HepG2 (cell line): ENCODE results near the gene BMI1.

ENCODE experiments used
- SRF ChIP-seq: IDR thresholded peaks from 2 replicates; pipeline ENCODE4 v1.6.1; 2011; ENCODE audit warnings: mild to moderate bottlenecking, low read depth, low read length, moderate library complexity
- ZNF260 ChIP-seq: sonication (generic); formaldehyde crosslinking; IDR thresholded peaks from 2 replicates; pipeline ENCODE4 v1.4.0; 2020; ENCODE audit warnings: missing genetic modification reagents, low read depth, mild to moderate bottlenecking, borderline replicate concordance
- TF ChIP-seq, protein P1 (sequence below): sonication (generic); formaldehyde crosslinking; IDR thresholded peaks from 2 replicates; pipeline ENCODE4 v1.4.0; 2020; ENCODE audit warnings: mild to moderate bottlenecking, missing genetic modification reagents, borderline replicate concordance
- TF ChIP-seq, protein P2 (sequence below): sonication (generic); formaldehyde crosslinking; IDR thresholded peaks from 2 replicates; pipeline ENCODE4 v1.5.0; 2020; ENCODE audit warnings: mild to moderate bottlenecking, missing genetic modification reagents, moderate library complexity

GRCh38 chr10:22368402-22368801, 47.5 kb downstream of the BMI1 start:
- TF ChIP-seq ZNF260 = no peak
- TF ChIP-seq, protein P1, sequence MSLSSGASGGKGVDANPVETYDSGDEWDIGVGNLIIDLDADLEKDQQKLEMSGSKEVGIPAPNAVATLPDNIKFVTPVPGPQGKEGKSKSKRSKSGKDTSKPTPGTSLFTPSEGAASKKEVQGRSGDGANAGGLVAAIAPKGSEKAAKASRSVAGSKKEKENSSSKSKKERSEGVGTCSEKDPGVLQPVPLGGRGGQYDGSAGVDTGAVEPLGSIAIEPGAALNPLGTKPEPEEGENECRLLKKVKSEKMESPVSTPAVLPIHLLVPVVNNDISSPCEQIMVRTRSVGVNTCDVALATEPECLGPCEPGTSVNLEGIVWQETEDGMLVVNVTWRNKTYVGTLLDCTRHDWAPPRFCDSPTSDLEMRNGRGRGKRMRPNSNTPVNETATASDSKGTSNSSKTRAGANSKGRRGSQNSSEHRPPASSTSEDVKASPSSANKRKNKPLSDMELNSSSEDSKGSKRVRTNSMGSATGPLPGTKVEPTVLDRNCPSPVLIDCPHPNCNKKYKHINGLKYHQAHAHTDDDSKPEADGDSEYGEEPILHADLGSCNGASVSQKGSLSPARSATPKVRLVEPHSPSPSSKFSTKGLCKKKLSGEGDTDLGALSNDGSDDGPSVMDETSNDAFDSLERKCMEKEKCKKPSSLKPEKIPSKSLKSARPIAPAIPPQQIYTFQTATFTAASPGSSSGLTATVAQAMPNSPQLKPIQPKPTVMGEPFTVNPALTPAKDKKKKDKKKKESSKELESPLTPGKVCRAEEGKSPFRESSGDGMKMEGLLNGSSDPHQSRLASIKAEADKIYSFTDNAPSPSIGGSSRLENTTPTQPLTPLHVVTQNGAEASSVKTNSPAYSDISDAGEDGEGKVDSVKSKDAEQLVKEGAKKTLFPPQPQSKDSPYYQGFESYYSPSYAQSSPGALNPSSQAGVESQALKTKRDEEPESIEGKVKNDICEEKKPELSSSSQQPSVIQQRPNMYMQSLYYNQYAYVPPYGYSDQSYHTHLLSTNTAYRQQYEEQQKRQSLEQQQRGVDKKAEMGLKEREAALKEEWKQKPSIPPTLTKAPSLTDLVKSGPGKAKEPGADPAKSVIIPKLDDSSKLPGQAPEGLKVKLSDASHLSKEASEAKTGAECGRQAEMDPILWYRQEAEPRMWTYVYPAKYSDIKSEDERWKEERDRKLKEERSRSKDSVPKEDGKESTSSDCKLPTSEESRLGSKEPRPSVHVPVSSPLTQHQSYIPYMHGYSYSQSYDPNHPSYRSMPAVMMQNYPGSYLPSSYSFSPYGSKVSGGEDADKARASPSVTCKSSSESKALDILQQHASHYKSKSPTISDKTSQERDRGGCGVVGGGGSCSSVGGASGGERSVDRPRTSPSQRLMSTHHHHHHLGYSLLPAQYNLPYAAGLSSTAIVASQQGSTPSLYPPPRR (CRISPR knock-in tag) = no peak
- TF ChIP-seq, protein P2, sequence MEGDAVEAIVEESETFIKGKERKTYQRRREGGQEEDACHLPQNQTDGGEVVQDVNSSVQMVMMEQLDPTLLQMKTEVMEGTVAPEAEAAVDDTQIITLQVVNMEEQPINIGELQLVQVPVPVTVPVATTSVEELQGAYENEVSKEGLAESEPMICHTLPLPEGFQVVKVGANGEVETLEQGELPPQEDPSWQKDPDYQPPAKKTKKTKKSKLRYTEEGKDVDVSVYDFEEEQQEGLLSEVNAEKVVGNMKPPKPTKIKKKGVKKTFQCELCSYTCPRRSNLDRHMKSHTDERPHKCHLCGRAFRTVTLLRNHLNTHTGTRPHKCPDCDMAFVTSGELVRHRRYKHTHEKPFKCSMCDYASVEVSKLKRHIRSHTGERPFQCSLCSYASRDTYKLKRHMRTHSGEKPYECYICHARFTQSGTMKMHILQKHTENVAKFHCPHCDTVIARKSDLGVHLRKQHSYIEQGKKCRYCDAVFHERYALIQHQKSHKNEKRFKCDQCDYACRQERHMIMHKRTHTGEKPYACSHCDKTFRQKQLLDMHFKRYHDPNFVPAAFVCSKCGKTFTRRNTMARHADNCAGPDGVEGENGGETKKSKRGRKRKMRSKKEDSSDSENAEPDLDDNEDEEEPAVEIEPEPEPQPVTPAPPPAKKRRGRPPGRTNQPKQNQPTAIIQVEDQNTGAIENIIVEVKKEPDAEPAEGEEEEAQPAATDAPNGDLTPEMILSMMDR (CRISPR knock-in tag) = no peak
- TF ChIP-seq SRF = no peak
